Endothelial cell (in vitro differentiated cells): ENCODE results near the gene HLA-F. TPM values are rescaled to one million over a fixed set of nuclear protein-coding genes. Genes with fewer than 3 reads are reported as not detected.

Experiments
- DNase-seq: peaks from one replicate; pipeline ENCODE4 v3.0.0; 2021; ENCODE audit warnings: low spot score
- H3K27ac Mint-ChIP-seq: one replicate; pipeline ENCODE4 v1.8.0; 2021; ENCODE audit warnings: mixed read lengths, inconsistent platforms; ENCODE audit not compliant: unreplicated experiment
- H3K27me3 Mint-ChIP-seq: one replicate; pipeline ENCODE4 v1.8.0; 2021; ENCODE audit warnings: mild to moderate bottlenecking, moderate library complexity, mixed read lengths, inconsistent platforms; ENCODE audit not compliant: unreplicated experiment
- H3K36me3 Mint-ChIP-seq: one replicate; pipeline ENCODE4 v1.8.0; 2021; ENCODE audit warnings: mild to moderate bottlenecking, low read depth, mixed read lengths, inconsistent platforms; ENCODE audit not compliant: unreplicated experiment
- H3K4me1 Mint-ChIP-seq: one replicate; pipeline ENCODE4 v1.8.0; 2021; ENCODE audit warnings: mild to moderate bottlenecking, mixed read lengths, inconsistent platforms; ENCODE audit not compliant: unreplicated experiment
- H3K4me3 Mint-ChIP-seq: one replicate; pipeline ENCODE4 v1.8.0; 2021; ENCODE audit warnings: mild to moderate bottlenecking, mixed read lengths, inconsistent platforms; ENCODE audit not compliant: unreplicated experiment
- H3K9me3 Mint-ChIP-seq: one replicate; pipeline ENCODE4 v1.8.0; 2021; ENCODE audit warnings: mixed read lengths, inconsistent platforms; ENCODE audit not compliant: unreplicated experiment
- total RNA-seq: library from RNA; stranded (reverse); fragmentation: NEBNext Ultra II Directional; extraction: Animal tissue kit (Norgen Biotek cat#: 25700); gene quantifications from one replicate; pipeline ENCODE4 v1.2.1, GENCODE V29; 2021; ENCODE audit not compliant: unreplicated experiment
- TF ChIP-seq, protein P1 (sequence below): fragments of 200-600 bp; sonication (generic); IDR thresholded peaks from one replicate; pipeline ENCODE4 v1.5.0; 2021; ENCODE audit warnings: antibody characterized with exemption; ENCODE audit not compliant: unreplicated experiment

Gene HLA-F
- total RNA-seq, 1 donor from 2014 or later: 5.1 TPM

GRCh38 chr6:29763491-29764289 is 40.5 kb downstream of the HLA-F start:
- no peak for DNase-seq
- H3K4me3 Mint-ChIP-seq: no peak overlapping the region
- no peak overlapping the region for H3K27ac Mint-ChIP-seq
- no peaks in the 10 kb centered on the region for H3K9me3 Mint-ChIP-seq
- peaks cover 4% of the 10 kb centered on the region for H3K36me3 Mint-ChIP-seq
- H3K27me3 Mint-ChIP-seq: peaks cover 6% of the 10 kb centered on the region
- TF ChIP-seq, protein P1, sequence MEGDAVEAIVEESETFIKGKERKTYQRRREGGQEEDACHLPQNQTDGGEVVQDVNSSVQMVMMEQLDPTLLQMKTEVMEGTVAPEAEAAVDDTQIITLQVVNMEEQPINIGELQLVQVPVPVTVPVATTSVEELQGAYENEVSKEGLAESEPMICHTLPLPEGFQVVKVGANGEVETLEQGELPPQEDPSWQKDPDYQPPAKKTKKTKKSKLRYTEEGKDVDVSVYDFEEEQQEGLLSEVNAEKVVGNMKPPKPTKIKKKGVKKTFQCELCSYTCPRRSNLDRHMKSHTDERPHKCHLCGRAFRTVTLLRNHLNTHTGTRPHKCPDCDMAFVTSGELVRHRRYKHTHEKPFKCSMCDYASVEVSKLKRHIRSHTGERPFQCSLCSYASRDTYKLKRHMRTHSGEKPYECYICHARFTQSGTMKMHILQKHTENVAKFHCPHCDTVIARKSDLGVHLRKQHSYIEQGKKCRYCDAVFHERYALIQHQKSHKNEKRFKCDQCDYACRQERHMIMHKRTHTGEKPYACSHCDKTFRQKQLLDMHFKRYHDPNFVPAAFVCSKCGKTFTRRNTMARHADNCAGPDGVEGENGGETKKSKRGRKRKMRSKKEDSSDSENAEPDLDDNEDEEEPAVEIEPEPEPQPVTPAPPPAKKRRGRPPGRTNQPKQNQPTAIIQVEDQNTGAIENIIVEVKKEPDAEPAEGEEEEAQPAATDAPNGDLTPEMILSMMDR: no peak
- peaks cover 32% of the 10 kb centered on the region for H3K4me1 Mint-ChIP-seq

- TF ChIP-seq, protein P1: no peak
- Mint-ChIP-seq H3K4me3 (no peak overlapping the region), H3K4me1 (peaks cover 23% of the 10 kb centered on the region), H3K9me3 (no peaks in the 10 kb centered on the region), H3K27ac (no peak overlapping the region), H3K27me3 (peaks cover 6% of the 10 kb centered on the region), H3K36me3 (peaks cover 4% of the 10 kb centered on the region)
- no peak for DNase-seq
These were observed 41.4 kb downstream of the HLA-F start for GRCh38 chr6:29764422-29765196.

- DNase-seq: no peak
- Mint-ChIP-seq H3K4me1 (peaks cover 13% of the 10 kb centered on the region), H3K9me3 (no peaks in the 10 kb centered on the region), H3K27me3 (peaks cover 4% of the 10 kb centered on the region), H3K27ac (no peak overlapping the region), H3K36me3 (peaks cover 4% of the 10 kb centered on the region), H3K4me3 (no peak overlapping the region)
- TF ChIP-seq, protein P1: no peak
These were observed 46.1 kb downstream of the HLA-F start for GRCh38 chr6:29769336-29769735.

DNA sequence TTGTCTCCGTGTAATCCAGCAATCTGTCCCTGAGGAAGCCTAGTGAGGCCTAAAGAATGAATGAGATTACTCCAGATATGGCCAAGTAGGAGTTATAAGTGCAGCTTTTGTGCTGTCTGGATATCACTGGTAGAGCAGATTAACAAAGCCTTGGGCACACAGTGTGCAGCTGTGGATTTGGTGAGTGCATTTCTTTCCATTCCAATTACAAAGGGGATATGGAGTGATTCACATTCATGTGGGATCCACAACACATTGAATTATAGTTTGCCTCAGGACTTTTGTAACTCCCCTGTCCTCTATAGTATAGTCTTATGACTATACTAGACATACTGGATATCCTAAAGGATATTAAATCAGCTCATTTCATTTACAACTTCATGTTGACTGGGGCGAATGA is 47.1 kb downstream of the HLA-F start:
- Mint-ChIP-seq H3K27ac (no peak overlapping the region), H3K9me3 (no peaks in the 10 kb centered on the region)

More for the DNA sequence above, 47.1 kb downstream of the HLA-F start:
- Mint-ChIP-seq H3K36me3 (peaks cover 4% of the 10 kb centered on the region), H3K4me1 (peaks cover 11% of the 10 kb centered on the region), H3K27me3 (peaks cover 4% of the 10 kb centered on the region), H3K4me3 (no peak overlapping the region)
- TF ChIP-seq, protein P1: no peak
- DNase-seq: no peak
